SU-DHL-6 (cell line): Measurements from ENCODE around the gene NTSR1.

Experiments used
- H2AFZ ChIP-seq: fragments of 200-600 bp; sonication (generic); 2 replicates; pipeline ENCODE4 v1.6.1; 2014; ENCODE audit warnings: low read depth, mild to moderate bottlenecking, moderate library complexity, mixed read lengths, antibody characterized with exemption, low read length; ENCODE audit not compliant: severe bottlenecking
- H3F3A ChIP-seq: fragments of 200-600 bp; shearing (Covaris generic); 2 replicates; pipeline ENCODE4 v1.6.0; 2016; ENCODE audit warnings: antibody characterized with exemption, mild to moderate bottlenecking; ENCODE audit not compliant: insufficient read depth
- H3K27ac ChIP-seq: fragments of 200-600 bp; sonication (generic); 2 replicates; pipeline ENCODE4 v1.5.1; 2016; ENCODE audit warnings: low read depth, mild to moderate bottlenecking, low read length, moderate library complexity, mixed read lengths
- H3K27me3 ChIP-seq: fragments of 200-600 bp; sonication (generic), shearing (Covaris generic); 2 replicates; pipeline ENCODE4 v1.6.0; 2014; ENCODE audit warnings: mild to moderate bottlenecking, low read length
- H3K36me3 ChIP-seq: fragments of 200-600 bp; sonication (generic); 2 replicates; pipeline ENCODE4 v1.6.1; 2014; ENCODE audit warnings: mild to moderate bottlenecking, low read length, mixed read lengths
- H3K4me2 ChIP-seq: fragments of 300-600, 200-600 bp; shearing (Covaris generic), sonication (generic); 2 replicates; pipeline ENCODE4 v1.6.0; 2014; ENCODE audit warnings: low read length, low read depth, mild to moderate bottlenecking; ENCODE audit not compliant: poor library complexity, severe bottlenecking
- H3K4me3 ChIP-seq: fragments of 200-600 bp; sonication (generic); 2 replicates; pipeline ENCODE4 v1.5.1; 2014; ENCODE audit warnings: antibody characterized with exemption, low read length, mild to moderate bottlenecking, mixed read lengths; ENCODE audit not compliant: insufficient read depth, poor library complexity, severe bottlenecking
- H3K79me2 ChIP-seq: fragments of 200-600 bp; sonication (generic); 2 replicates; pipeline ENCODE4 v1.6.1; 2014; ENCODE audit warnings: mild to moderate bottlenecking, low read length, moderate library complexity; ENCODE audit not compliant: insufficient read depth
- H3K9ac ChIP-seq: fragments of 200-600 bp; sonication (generic); 2 replicates; pipeline ENCODE4 v1.7.0; 2014; ENCODE audit warnings: mild to moderate bottlenecking, low read length
- H3K9me2 ChIP-seq: fragments of 200-600 bp; sonication (generic); replicated peaks from 2 replicates; pipeline ENCODE4 v1.6.1; 2014; ENCODE audit warnings: low read length; ENCODE audit not compliant: insufficient read depth
- H3K9me3 ChIP-seq: fragments of 200-600 bp; sonication (generic); 2 replicates; pipeline ENCODE4 v1.6.1; 2014; ENCODE audit warnings: low read length, mixed read lengths; ENCODE audit not compliant: insufficient read depth
- H4K20me1 ChIP-seq: fragments of 200-600 bp; sonication (generic); 2 replicates; pipeline ENCODE4 v1.6.1; 2014; ENCODE audit warnings: low read depth, mild to moderate bottlenecking, antibody characterized with exemption, low read length, moderate library complexity, mixed read lengths
- EZH2phosphoT487 ChIP-seq: fragments of 200-600 bp; sonication (generic), shearing (Covaris generic); conservative IDR thresholded peaks from 2 replicates; pipeline ENCODE4 v1.6.1; 2018; ENCODE audit warnings: mild to moderate bottlenecking, antibody characterized with exemption, low read length, moderate library complexity, mixed read lengths
- TF ChIP-seq, protein P1 (sequence below): fragments of 200-600 bp; sonication (generic); IDR thresholded peaks from one replicate; pipeline ENCODE4 v1.5.1; 2017; ENCODE audit warnings: antibody characterized with exemption, mild to moderate bottlenecking, low read length, moderate library complexity; ENCODE audit not compliant: insufficient read depth, poor library complexity, severe bottlenecking

NTSR1 gene

DNA sequence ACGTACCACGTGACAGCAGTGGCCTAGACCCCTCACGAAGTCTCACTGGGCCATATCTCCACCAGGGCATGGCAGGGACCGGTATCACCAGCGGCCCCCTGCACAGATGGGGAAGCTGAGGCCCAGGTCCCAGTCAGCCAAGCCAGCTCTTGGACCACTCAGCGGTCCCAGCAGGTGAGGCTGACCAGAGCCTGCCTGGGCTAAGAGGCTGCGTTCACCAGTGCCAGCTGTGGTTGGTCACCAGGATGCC lies 85.0 kb downstream of the NTSR1 start:
- peak overlapping the region; percentile 51 for H3K4me2 ChIP-seq
- no peaks in the 10 kb centered on the region for H3K79me2 ChIP-seq
- H3K9ac ChIP-seq, result peak overlapping the region; percentile 31; the same call in 1 of the 2 replicates
- H3K27me3 ChIP-seq, result no peaks in the 10 kb centered on the region
- no peak overlapping the region for H3K4me3 ChIP-seq
- TF ChIP-seq EZH2phosphoT487, result no peak
- TF ChIP-seq, protein P1, sequence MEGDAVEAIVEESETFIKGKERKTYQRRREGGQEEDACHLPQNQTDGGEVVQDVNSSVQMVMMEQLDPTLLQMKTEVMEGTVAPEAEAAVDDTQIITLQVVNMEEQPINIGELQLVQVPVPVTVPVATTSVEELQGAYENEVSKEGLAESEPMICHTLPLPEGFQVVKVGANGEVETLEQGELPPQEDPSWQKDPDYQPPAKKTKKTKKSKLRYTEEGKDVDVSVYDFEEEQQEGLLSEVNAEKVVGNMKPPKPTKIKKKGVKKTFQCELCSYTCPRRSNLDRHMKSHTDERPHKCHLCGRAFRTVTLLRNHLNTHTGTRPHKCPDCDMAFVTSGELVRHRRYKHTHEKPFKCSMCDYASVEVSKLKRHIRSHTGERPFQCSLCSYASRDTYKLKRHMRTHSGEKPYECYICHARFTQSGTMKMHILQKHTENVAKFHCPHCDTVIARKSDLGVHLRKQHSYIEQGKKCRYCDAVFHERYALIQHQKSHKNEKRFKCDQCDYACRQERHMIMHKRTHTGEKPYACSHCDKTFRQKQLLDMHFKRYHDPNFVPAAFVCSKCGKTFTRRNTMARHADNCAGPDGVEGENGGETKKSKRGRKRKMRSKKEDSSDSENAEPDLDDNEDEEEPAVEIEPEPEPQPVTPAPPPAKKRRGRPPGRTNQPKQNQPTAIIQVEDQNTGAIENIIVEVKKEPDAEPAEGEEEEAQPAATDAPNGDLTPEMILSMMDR, result no peak
- no peaks in the 10 kb centered on the region for H3K9me2 ChIP-seq
- H4K20me1 ChIP-seq, result no peaks in the 10 kb centered on the region
- peak overlapping the region; percentile 22; the same call in 1 of the 2 replicates for H3K27ac ChIP-seq
- H3K9me3 ChIP-seq, result no peaks in the 10 kb centered on the region
- peaks cover 15% of the 10 kb centered on the region for H3F3A ChIP-seq
- H2AFZ ChIP-seq, result peak overlapping the region; percentile 76
- H3K36me3 ChIP-seq, result no peaks in the 10 kb centered on the region

DNA sequence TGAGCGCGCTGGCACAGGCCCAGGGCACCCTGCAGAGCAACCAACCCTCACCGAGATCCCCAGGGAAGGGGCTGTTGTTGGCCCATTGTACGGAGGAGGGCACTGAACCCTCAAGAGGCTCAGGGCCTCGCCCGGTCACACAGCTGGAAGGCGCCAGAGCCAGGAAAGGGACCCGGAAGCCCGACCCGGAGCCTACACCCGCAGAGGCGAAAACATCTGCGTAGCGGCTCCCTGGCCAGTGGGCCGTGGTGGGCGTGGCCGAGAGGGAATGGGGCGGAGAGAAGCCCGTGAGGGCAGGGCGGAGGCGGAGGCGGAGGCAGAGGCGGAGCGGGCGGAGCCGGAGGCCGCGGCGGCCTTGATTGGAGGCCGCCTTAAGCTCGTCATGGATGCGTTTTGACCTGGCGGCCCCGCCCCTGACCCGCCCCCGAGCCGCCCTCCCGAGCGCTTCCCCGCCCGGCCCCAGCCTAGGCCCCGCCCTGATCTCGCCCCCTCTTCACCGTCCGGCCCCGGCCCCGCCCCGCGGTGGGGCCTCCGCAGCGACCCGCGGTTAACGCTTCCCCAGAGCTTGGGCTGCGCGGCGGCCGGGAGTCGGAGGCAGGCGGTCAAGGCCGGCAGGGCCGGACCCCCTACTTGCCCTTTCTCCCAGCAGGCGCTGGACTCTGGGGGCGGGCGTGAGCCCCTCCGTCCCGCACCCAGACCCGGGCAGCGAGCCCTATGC lies 85.5 kb downstream of the NTSR1 start:
- no peak for TF ChIP-seq EZH2phosphoT487
- TF ChIP-seq, protein P1, result no peak
- no peaks in the 10 kb centered on the region for H4K20me1 ChIP-seq
- H3K9me3 ChIP-seq, result no peaks in the 10 kb centered on the region
- H3K9ac ChIP-seq, result peak overlapping the region; percentile 50
- H3K27ac ChIP-seq, result peak overlapping the region; percentile 84
- H3K4me3 ChIP-seq, result peak overlapping the region; percentile 39
- no peaks in the 10 kb centered on the region for H3K36me3 ChIP-seq
- no peaks in the 10 kb centered on the region for H3K9me2 ChIP-seq
- peaks cover 15% of the 10 kb centered on the region for H3F3A ChIP-seq
- H3K4me2 ChIP-seq, result peak overlapping the region; percentile 83
- no peaks in the 10 kb centered on the region for H3K27me3 ChIP-seq
- no peaks in the 10 kb centered on the region for H3K79me2 ChIP-seq
- peak overlapping the region; percentile 76 for H2AFZ ChIP-seq

GRCh38 chr20:62795023-62795761 lies 86.6 kb downstream of the NTSR1 start:
- Histone ChIP-seq H2AFZ (peak overlapping the region; percentile 75), H3K9ac (peak overlapping the region; percentile 50), H3K4me2 (peak overlapping the region; percentile 83), H3K79me2 (no peaks in the 10 kb centered on the region), H4K20me1 (no peaks in the 10 kb centered on the region), H3K4me3 (peak overlapping the region; percentile 39), H3F3A (peaks cover 15% of the 10 kb centered on the region), H3K27me3 (no peaks in the 10 kb centered on the region), H3K36me3 (no peaks in the 10 kb centered on the region), H3K9me3 (no peaks in the 10 kb centered on the region), H3K9me2 (no peaks in the 10 kb centered on the region), H3K27ac (peak overlapping the region; percentile 84)
- TF ChIP-seq EZH2phosphoT487, result no peak
- TF ChIP-seq, protein P1, result no peak
